Adrenal gland (tissue), 12 donors: Measurements from ENCODE around the gene VRK1. TPM values are rescaled to one million over a fixed set of nuclear protein-coding genes. Genes with fewer than 3 reads are reported as not detected.

ENCODE experiments used
- DNase-seq, 7 donors: peaks; one replicate each; pipeline ENCODE4 v3.0.0-alpha.2; 2019 to 2020
- H3K27ac ChIP-seq, 5 donors: fragments of 200-600 bp; sonication (generic) in 4 of 5; 1 replicate in 3 of 5; 2 replicates in 2 of 5; pipeline versions ENCODE4 v1.5.1 to v1.8.0; 2016 to 2020; ENCODE audit warnings: mild to moderate bottlenecking in 1 of 5
- H3K27me3 ChIP-seq: fragments of 200-600 bp; 2 replicates; pipeline ENCODE4 v1.8.0; 2021
- H3K36me3 ChIP-seq, 2 donors: fragments of 200-600 bp; replicated peaks in 1 of 2; 1 replicate in 1 of 2; 2 replicates in 1 of 2; pipeline versions ENCODE4 v1.5.1 to v1.8.0; 2018 to 2022
- H3K4me1 ChIP-seq, 2 donors: fragments of 200-600 bp; replicated peaks in 1 of 2; 1 replicate in 1 of 2; 2 replicates in 1 of 2; pipeline versions ENCODE4 v1.5.1 to v1.8.0; 2018 to 2021
- H3K4me3 ChIP-seq, 4 donors: fragments of 200-600 bp; sonication (generic) in 3 of 4; one replicate each; pipeline ENCODE4 v1.5.1; 2016 to 2018
- H3K9me3 ChIP-seq, 3 donors: fragments of 200-600 bp; sonication (generic) in 1 of 3; replicated peaks in 1 of 3; 1 replicate in 2 of 3; 2 replicates in 1 of 3; pipeline versions ENCODE4 v1.5.1 to v1.8.0; 2016 to 2021
- CTCF ChIP-seq, 6 experiments: fragments of 450-650 bp in 4 of 6; fragments of 200-600 bp in 2 of 6; sonication (generic) in 1 of 6; IDR thresholded peaks; 1 replicate in 5 of 6; 2 replicates in 1 of 6; pipeline versions ENCODE4 v1.5.1 to v1.8.0; 2016 to 2021; ENCODE audit warnings: antibody characterized with exemption in 6 of 6, mild to moderate bottlenecking in 2 of 6, moderate library complexity in 1 of 6
- POLR2A ChIP-seq, 2 donors: fragments of 450-650 bp; IDR thresholded peaks; one replicate each; pipeline ENCODE4 v1.6.1; 2017; ENCODE audit warnings: antibody characterized with exemption in 2 of 2, mild to moderate bottlenecking in 2 of 2, moderate library complexity in 1 of 2
- WGBS, 4 donors: extraction: QIAGEN DNeasy Blood & Tissue Kit in 2 of 4; methylation state at CpG; one replicate each; pipeline versions ENCODE4 v1.1.5 to v1.1.7; 2013 to 2017; 5-methylcytosine and 5-hydroxymethylcytosine counted together
- intact Hi-C, 2 donors: fragments of 100-400 bp; cut with DNase I; formaldehyde crosslinking; loops; one replicate each; pipeline versions ENCODE4 v1.14.1 to v1.15.0; 2022 to 2023
- polyA plus RNA-seq, 3 donors: library from polyadenylated mRNA; stranded (reverse); fragments of 200-250 nt in 2 of 3; fragments of 350-450 nt in 1 of 3; fragmentation: Illumina TruSeq in 1 of 3; extraction: RNeasy Lipid Tissue Mini Kit (QIAGEN cat#74804) in 1 of 3; gene quantifications; one replicate each; pipeline ENCODE4 v1.2.3, GENCODE V29; 2013 to 2014
- total RNA-seq, 9 donors: library from RNA; depleted of rRNA in 4 of 9; stranded (reverse); fragments of >200 nt in 4 of 9; fragments of 120-200 nt in 1 of 9; fragmentation: NEBNext Ultra II Directional in 1 of 9; extraction: Animal tissue kit (Norgen Biotek cat#: 25700) in 1 of 9; gene quantifications; one replicate each; pipeline versions ENCODE4 v1.1.0 to v1.2.4, GENCODE V29; 2013 to 2023
- donor health status: healthy with polysubstance abuse.
- donor health status: Bipolar disorder and iron deficiency.
- donor health status: DM: yes; HTN: yes; CAD: no.
- donor health status: DM: no; HTN: no; CAD: no.
- donor health status: DM: no; HTN: no; CAD: no.
- donor health status: DM: yes; HTN: yes; CAD: no.

The VRK1 gene
- total and polyA plus RNA-seq, 12 donors, result 2.9 to 25.5 (median 7.0) TPM

DNA sequence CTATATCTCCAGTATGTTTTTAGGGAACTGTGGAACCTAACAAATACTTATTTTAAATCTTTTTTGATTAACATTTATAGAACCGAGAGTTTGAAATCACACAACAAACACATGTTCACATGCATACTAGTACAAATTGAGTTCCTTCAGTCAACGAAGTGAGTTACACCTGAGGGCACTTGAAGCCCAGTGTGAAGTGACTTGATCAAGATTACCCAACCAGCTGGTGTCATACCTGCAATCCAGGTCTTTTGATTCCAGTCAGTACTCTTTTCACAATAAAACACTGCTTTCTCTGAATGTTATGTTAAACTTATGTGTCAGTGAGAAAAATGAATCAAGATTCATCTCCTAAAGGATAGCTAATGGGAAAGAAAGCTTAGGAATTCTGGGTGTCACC lies 35.2 kb downstream of the VRK1 start:
- intact Hi-C loops, result no loop called here
- TF ChIP-seq POLR2A (IDR thresholded peaks at IDR 0.05) (no peak), CTCF (IDR thresholded peaks at IDR 0.05) (no peak)
- 91 to 97% (median 95%) methylated on average over 2 of the region's 2 CpGs for WGBS, 4 donors
- Histone ChIP-seq H3K27me3 (no peaks in the 10 kb centered on the region), H3K9me3 (no peaks in the 10 kb centered on the region), H3K36me3 (no peaks in the 10 kb centered on the region), H3K4me3 (no peak overlapping the region), H3K27ac (no peak overlapping the region), H3K4me1 (no peaks in the 10 kb centered on the region)
- no peak for DNase-seq

DNA sequence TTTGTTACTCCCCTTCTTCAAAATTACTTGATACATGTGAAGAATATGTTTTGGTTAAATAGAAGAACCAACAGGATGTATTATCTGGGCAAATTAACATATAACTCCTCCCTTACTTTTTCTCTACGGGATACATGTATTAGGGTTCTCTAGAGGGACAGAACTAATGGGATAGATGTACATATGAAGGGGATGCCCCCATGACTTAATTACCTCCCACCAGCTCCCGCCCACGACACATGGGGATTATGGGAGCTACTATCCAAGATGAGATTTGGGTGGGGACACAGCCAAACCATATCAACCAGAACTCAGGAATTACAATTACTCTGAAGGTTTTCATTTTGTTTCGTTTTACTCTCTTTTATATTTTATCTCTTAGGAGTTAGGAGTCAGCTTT lies 41.3 kb downstream of the VRK1 start:
- no peaks in the 10 kb centered on the region for H3K27me3 ChIP-seq
- no peaks in the 10 kb centered on the region for H3K36me3 ChIP-seq
- TF ChIP-seq POLR2A (IDR thresholded peaks at IDR 0.05), result no peak
- no peak for TF ChIP-seq CTCF (IDR thresholded peaks at IDR 0.05)
- no peak overlapping the region for H3K27ac ChIP-seq
- intact Hi-C loops, result no loop called here
- 94 to 97% (median 96%) methylated on average over 4 of the region's 4 CpGs for WGBS, 4 donors
- H3K9me3 ChIP-seq, result no peaks in the 10 kb centered on the region
- no peak overlapping the region for H3K4me3 ChIP-seq
- no peaks in the 10 kb centered on the region for H3K4me1 ChIP-seq
- no peak for DNase-seq

- Histone ChIP-seq H3K4me3 (no peak overlapping the region), H3K27ac (no peak overlapping the region), H3K4me1 (no peaks in the 10 kb centered on the region), H3K27me3 (no peaks in the 10 kb centered on the region), H3K9me3 (no peaks in the 10 kb centered on the region), H3K36me3 (no peaks in the 10 kb centered on the region)
- no peak for TF ChIP-seq CTCF (IDR thresholded peaks at IDR 0.05)
- TF ChIP-seq POLR2A (IDR thresholded peaks at IDR 0.05), result no peak
- DNase-seq, result no peak
- WGBS, 4 donors, result 87 to 97% (median 93%) methylated on average over 2 of the region's 2 CpGs
- intact Hi-C loops, result no loop called here
Observed at GRCh38 chr14:96839251-96839650, 42.1 kb downstream of the VRK1 start.

- intact Hi-C loops, result no loop called here
- TF ChIP-seq POLR2A (IDR thresholded peaks at IDR 0.05) (no peak), CTCF (IDR thresholded peaks at IDR 0.05) (no peak)
- no peaks in the 10 kb centered on the region for H3K4me1 ChIP-seq
- no peak overlapping the region for H3K27ac ChIP-seq
- H3K27me3 ChIP-seq, result no peaks in the 10 kb centered on the region
- no peaks in the 10 kb centered on the region for H3K9me3 ChIP-seq
- DNase-seq, result no peak
- no peaks in the 10 kb centered on the region for H3K36me3 ChIP-seq
- no peak overlapping the region for H3K4me3 ChIP-seq
Observed at GRCh38 chr14:96843137-96843536, 46.0 kb downstream of the VRK1 start.
